ENCODE results near the gene PSRC1.

- no peak for TF ChIP-seq CTCF (IDR thresholded peaks at IDR 0.05; ENCODE audit: low read depth, low read length)
- no peak for TF ChIP-seq POLR2A (IDR thresholded peaks at IDR 0.05; ENCODE audit: extremely low read depth, insufficient read length)
- no peak for TF ChIP-seq MYC (IDR thresholded peaks at IDR 0.05; ENCODE audit: low read depth, low read length)
- no peak for TF ChIP-seq MAX (IDR thresholded peaks at IDR 0.05; ENCODE audit: low read depth, low read length)
Measured at GRCh38 chr1:109262231-109263055, 20.5 kb downstream of the PSRC1 start.

Measured in NB4 (cell line).